NB4 (cell line): ENCODE results near the gene CHCHD3.

ENCODE experiments used
- DNase-seq: peaks from one replicate; pipeline ENCODE4 v3.0.0; 2010; ENCODE audit warnings: low read depth
- H3K4me3 ChIP-seq: one replicate; pipeline ENCODE4 v1.5.1; 2011; ENCODE audit warnings: mild to moderate bottlenecking, low read depth, low read length, moderate library complexity
- MYC ChIP-seq: IDR thresholded peaks from 2 replicates; pipeline ENCODE4 v1.6.1; 2011; ENCODE audit warnings: low read depth, low read length
- POLR2A ChIP-seq: IDR thresholded peaks from 2 replicates; pipeline ENCODE4 v1.6.1; 2011; ENCODE audit warnings: mild to moderate bottlenecking; ENCODE audit not compliant: insufficient read length; ENCODE audit errors: extremely low read depth
- TF ChIP-seq, protein P1 (sequence below): IDR thresholded peaks from one replicate; pipeline ENCODE4 v1.5.1; 2012; ENCODE audit warnings: low read depth, low read length
- TF ChIP-seq, protein P2 (sequence below): IDR thresholded peaks from 2 replicates; pipeline ENCODE4 v1.6.1; 2011; ENCODE audit warnings: low read depth, low read length

CHCHD3 gene

DNA sequence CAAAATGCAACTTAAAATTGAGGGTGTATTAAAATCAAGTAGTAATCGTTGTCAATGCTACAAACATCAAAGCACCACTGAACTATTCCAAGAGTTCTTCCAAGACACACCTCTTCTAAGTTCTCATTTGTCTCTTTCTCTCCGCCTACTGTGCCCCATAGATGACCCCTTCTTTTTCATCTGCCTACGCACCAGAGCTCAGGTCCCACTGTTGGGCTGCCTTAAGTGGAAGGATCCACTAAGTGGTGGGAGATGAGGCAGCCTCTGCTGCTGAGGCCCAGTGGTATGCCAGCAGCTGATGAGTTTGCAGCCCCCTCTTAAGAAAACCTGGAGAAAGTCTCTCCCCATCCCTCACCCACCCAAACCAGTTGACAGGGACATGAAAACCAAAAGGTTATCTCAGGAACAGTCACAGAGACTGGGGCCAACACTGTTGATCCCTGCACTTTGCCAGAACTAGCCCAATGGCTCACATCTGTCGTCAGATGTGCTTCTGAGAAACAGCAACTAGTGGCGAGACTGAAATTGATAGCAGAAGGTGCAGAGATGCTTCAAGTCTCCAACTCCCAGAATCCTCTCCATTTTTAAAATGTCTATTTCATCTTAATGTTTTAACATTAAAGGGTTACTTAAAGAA is 88.4 kb downstream of the CHCHD3 start:
- no peak for TF ChIP-seq MYC
- TF ChIP-seq, protein P1, sequence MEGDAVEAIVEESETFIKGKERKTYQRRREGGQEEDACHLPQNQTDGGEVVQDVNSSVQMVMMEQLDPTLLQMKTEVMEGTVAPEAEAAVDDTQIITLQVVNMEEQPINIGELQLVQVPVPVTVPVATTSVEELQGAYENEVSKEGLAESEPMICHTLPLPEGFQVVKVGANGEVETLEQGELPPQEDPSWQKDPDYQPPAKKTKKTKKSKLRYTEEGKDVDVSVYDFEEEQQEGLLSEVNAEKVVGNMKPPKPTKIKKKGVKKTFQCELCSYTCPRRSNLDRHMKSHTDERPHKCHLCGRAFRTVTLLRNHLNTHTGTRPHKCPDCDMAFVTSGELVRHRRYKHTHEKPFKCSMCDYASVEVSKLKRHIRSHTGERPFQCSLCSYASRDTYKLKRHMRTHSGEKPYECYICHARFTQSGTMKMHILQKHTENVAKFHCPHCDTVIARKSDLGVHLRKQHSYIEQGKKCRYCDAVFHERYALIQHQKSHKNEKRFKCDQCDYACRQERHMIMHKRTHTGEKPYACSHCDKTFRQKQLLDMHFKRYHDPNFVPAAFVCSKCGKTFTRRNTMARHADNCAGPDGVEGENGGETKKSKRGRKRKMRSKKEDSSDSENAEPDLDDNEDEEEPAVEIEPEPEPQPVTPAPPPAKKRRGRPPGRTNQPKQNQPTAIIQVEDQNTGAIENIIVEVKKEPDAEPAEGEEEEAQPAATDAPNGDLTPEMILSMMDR, result no peak
- TF ChIP-seq, protein P2, sequence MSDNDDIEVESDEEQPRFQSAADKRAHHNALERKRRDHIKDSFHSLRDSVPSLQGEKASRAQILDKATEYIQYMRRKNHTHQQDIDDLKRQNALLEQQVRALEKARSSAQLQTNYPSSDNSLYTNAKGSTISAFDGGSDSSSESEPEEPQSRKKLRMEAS, result no peak
- TF ChIP-seq POLR2A, result no peak
- no peak overlapping the region for H3K4me3 ChIP-seq
- no peak for DNase-seq

DNA sequence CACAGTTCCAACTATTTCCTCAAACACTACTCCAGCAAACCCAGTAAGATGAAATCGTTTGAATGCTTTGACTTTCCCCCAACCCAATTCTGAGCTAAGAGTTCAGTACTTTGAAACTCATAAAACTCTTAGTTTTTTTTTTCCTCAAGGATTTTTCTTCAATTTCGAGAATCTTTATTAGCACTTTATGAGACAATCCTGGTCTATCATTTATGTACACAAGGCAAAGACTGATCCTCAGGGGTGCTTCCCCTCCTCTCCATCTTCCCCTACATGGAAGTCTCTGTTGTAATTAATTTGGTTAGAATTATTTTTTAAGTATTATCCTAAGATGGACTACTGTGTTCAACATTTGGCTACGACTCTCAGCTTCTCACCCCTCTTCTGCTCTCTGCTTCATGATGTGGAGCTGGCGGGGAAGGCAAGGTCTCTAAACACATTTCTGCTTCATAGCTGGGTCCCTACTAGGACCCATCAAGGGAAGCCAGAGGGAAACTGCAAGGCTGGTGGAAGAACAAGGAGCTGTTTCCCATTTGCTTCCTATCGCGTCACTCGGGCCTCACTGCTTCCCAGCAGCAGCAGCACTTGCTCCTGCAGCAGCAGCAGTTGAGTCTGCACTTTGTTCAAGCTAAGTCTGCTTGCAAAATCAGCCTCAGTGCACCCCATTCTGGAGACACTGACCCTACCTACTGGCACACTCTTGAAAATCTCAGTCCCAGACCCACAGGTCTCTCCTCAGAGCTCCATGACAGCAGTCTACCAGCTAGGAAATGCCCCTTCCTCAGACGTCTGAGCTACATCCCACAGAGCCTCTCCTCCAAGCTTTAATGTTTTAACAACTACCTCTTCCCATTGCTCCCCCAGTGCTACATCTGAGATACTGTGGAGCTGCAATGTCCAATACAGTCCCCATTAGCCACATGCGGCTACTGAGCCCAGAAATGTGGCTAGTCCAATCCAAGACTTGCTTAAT is 90.0 kb downstream of the CHCHD3 start:
- H3K4me3 ChIP-seq, result no peak overlapping the region
- DNase-seq, result no peak
- TF ChIP-seq MYC (no peak), POLR2A (no peak)
- TF ChIP-seq, protein P1, result no peak
- TF ChIP-seq, protein P2, result no peak

GRCh38 chr7:132988117-132988516 is 93.8 kb downstream of the CHCHD3 start:
- DNase-seq, result no peak
- TF ChIP-seq, protein P1, result no peak
- TF ChIP-seq POLR2A, result no peak
- no peak overlapping the region for H3K4me3 ChIP-seq

- DNase-seq, result no peak
- TF ChIP-seq MYC (no peak), POLR2A (no peak)
- TF ChIP-seq, protein P2, result no peak
- TF ChIP-seq, protein P1, result no peak
- H3K4me3 ChIP-seq, result no peak overlapping the region
Measured at GRCh38 chr7:132980402-132980801, 101.5 kb downstream of the CHCHD3 start.

DNA sequence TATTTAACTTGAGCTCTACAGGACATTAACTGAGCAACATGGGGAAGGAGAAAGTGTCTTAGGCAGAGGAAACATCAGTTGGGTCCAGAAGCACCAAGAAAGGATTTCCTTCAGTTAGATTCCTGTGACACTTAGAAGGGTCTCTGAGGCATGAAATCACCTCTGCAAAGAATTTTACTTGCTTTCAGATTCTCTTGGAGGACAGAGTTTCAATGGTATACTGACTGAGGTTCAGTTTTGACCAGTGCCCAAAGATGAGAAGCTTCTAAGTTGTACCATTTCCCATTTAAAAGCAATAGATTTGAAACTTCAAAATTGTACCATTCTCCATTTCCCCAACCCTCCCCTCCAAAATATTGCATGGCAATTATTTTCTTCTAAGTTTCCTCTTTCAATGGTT is 102.4 kb downstream of the CHCHD3 start:
- TF ChIP-seq, protein P2, result no peak
- no peak for TF ChIP-seq POLR2A
- TF ChIP-seq, protein P1, result no peak
- TF ChIP-seq MYC, result no peak
- no peak for DNase-seq
- no peak overlapping the region for H3K4me3 ChIP-seq
